HFFc6 (cell line): ENCODE measurements around the gene GALNT11. TPM values are rescaled to one million over a fixed set of nuclear protein-coding genes. Genes with fewer than 3 reads are reported as not detected.
A peak's percentile ranks its signal among the peaks of the same experiment; 100 is the strongest.

Source experiments
- DNase-seq: peaks from one replicate; pipeline ENCODE4 v3.0.0-alpha.2; 2018
- H3K27ac Mint-ChIP-seq: 2 replicates; pipeline ENCODE4 v1.8.0; 2020; ENCODE audit warnings: mild to moderate bottlenecking, mixed read lengths
- H3K27me3 Mint-ChIP-seq: 2 replicates; pipeline ENCODE4 v1.8.0; 2021; ENCODE audit warnings: mild to moderate bottlenecking, moderate library complexity, mixed read lengths; ENCODE audit not compliant: insufficient read depth
- H3K36me3 Mint-ChIP-seq: 2 replicates; pipeline ENCODE4 v1.8.0; 2021; ENCODE audit warnings: low read depth, mixed read lengths
- H3K4me1 Mint-ChIP-seq: 2 replicates; pipeline ENCODE4 v1.8.0; 2020; ENCODE audit warnings: low read depth, mixed read lengths
- H3K4me3 Mint-ChIP-seq: 2 replicates; pipeline ENCODE4 v1.8.0; 2020; ENCODE audit warnings: mild to moderate bottlenecking, moderate library complexity, mixed read lengths
- H3K9me3 Mint-ChIP-seq: 2 replicates; pipeline ENCODE4 v1.8.0; 2020; ENCODE audit warnings: mild to moderate bottlenecking, mixed read lengths
- total RNA-seq, 6 experiments: library from RNA; stranded (reverse); fragmentation: NEBNext Ultra II Directional; extraction: Animal tissue kit (Norgen Biotek cat#: 25700); gene quantifications; 2 replicates in 1 of 6; 3 replicates in 5 of 6; pipeline ENCODE4 v1.2.3, GENCODE V29; 2021
- TF ChIP-seq, protein P1 (sequence below): fragments of 200-600 bp; sonication (generic); IDR thresholded peaks from 2 replicates; pipeline ENCODE4 v1.5.0; 2021; ENCODE audit warnings: antibody characterized with exemption, mild to moderate bottlenecking

Gene GALNT11
- total RNA-seq, 6 experiments from 2014 or later: 21.8 to 27.7 (median 23.6) TPM

DNA sequence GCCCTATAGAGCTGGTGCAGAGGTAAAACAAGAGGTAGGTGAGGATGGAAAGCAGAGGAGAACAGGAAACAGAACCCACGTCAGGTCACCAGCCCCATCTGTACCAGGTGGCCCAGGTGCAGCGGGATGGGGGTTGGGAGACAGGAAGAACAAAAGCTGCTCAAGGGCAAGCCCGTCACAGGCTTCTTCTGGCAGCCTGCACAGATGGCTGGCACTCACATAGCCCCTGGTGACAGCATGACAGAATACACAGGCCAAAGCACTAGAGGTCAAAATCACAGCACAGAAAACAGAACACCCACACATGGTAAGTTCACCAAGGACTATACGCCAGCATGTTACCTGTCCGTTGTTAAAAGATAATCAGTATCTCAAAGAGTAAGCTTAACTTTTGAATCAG lies 126.8 kb downstream of the GALNT11 start:
- no peak for DNase-seq
- TF ChIP-seq, protein P1, sequence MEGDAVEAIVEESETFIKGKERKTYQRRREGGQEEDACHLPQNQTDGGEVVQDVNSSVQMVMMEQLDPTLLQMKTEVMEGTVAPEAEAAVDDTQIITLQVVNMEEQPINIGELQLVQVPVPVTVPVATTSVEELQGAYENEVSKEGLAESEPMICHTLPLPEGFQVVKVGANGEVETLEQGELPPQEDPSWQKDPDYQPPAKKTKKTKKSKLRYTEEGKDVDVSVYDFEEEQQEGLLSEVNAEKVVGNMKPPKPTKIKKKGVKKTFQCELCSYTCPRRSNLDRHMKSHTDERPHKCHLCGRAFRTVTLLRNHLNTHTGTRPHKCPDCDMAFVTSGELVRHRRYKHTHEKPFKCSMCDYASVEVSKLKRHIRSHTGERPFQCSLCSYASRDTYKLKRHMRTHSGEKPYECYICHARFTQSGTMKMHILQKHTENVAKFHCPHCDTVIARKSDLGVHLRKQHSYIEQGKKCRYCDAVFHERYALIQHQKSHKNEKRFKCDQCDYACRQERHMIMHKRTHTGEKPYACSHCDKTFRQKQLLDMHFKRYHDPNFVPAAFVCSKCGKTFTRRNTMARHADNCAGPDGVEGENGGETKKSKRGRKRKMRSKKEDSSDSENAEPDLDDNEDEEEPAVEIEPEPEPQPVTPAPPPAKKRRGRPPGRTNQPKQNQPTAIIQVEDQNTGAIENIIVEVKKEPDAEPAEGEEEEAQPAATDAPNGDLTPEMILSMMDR: no peak
- H3K4me3 Mint-ChIP-seq: no peak overlapping the region
- peaks cover 71% of the 10 kb centered on the region for H3K36me3 Mint-ChIP-seq
- no peaks in the 10 kb centered on the region for H3K4me1 Mint-ChIP-seq
- no peak overlapping the region for H3K27ac Mint-ChIP-seq
- peaks cover 2% of the 10 kb centered on the region; the same call in 1 of the 2 replicates for H3K27me3 Mint-ChIP-seq
- H3K9me3 Mint-ChIP-seq: no peaks in the 10 kb centered on the region

DNA sequence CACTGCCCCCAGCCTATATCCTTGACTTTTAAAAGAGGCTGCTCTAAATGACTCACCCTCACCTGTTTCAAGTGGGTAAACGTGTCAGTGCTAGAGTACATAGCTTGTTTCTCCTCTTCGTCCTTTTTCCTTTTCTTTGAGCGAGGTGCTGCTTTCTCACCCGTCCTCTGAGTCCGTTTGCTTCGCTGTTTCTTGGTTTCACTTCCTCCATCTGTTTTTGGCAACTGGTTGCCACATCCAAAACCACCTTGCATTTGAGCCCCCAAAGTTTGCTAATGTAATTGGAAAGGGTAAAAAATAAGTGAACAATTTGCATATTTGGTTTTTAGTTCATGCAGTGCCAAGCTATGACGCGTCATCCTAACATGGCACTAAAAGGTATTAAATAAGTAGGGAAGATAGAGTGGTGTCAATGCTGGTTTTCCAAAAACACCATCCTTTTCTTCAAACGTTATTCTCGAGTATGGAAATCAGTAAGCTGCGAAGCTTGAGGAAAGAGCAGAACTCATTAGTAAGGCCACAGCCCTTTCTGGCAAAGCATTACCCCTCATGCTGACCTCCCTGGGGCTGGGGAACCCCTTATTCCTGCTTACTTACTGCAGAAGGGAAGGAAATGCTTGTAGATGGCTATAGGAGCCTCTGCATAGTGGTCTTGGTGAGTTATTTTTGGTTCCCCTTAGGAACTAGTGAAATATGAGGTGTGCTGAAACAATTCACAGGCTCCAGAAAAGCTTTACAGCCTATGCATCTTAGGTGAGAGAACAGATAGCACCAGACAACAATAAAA lies 133.5 kb downstream of the GALNT11 start:
- no peaks in the 10 kb centered on the region for H3K9me3 Mint-ChIP-seq
- no peaks in the 10 kb centered on the region for H3K4me1 Mint-ChIP-seq
- no peak for DNase-seq
- H3K4me3 Mint-ChIP-seq: no peak overlapping the region
- peaks cover 65% of the 10 kb centered on the region for H3K36me3 Mint-ChIP-seq
- H3K27me3 Mint-ChIP-seq: no peaks in the 10 kb centered on the region; the same call in 1 of the 2 replicates
- H3K27ac Mint-ChIP-seq: no peak overlapping the region
- TF ChIP-seq, protein P1: no peak

DNA sequence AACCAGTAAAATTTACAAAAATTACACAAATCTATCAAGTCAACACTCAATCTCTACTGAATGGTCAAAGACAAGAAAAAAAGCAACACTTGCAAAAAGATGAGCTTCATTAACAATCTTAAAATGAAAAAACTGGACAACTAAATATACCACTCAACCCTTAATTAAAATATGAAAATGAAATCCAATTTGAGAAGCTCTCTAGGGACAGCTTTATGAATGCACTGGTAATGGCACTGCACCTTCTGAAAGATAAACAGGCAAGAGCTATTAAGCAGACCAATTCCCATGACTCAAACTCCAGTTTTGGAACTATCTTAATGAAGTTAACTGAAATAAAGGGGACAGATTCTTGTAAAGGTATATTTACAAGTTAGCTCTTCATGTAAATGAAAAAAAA lies 135.7 kb downstream of the GALNT11 start:
- no peak overlapping the region for H3K27ac Mint-ChIP-seq
- no peaks in the 10 kb centered on the region for H3K4me1 Mint-ChIP-seq
- no peak for DNase-seq
- H3K9me3 Mint-ChIP-seq: no peaks in the 10 kb centered on the region
- H3K36me3 Mint-ChIP-seq: peaks cover 50% of the 10 kb centered on the region
- TF ChIP-seq, protein P1: no peak
- H3K27me3 Mint-ChIP-seq: no peaks in the 10 kb centered on the region
- no peak overlapping the region for H3K4me3 Mint-ChIP-seq

DNA sequence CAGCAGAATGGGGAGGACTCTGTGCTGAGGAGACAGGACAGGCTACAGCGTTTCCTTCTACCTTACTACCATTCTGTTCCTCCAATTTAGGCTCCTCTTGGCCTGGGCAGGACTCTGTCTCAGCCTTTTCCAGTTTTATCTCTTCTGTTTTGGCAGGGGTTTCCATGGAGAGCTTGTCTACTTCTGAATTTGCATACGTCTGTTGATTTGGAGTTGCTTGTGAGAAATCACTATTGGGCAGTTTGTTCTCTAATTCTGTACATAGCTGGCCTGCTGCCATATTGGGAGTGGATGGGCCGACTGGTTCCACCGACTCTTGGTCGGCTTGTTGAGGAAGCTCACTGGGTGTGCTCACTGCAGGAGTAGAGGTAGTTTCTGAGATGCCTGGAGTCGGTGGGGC lies 136.8 kb downstream of the GALNT11 start:
- H3K36me3 Mint-ChIP-seq: peaks cover 49% of the 10 kb centered on the region
- no peaks in the 10 kb centered on the region for H3K9me3 Mint-ChIP-seq
- TF ChIP-seq, protein P1: no peak
- H3K27ac Mint-ChIP-seq: peak overlapping the region; percentile 21; the same call in 1 of the 2 replicates
- H3K27me3 Mint-ChIP-seq: no peaks in the 10 kb centered on the region
- no peak overlapping the region for H3K4me3 Mint-ChIP-seq
- no peak for DNase-seq
- no peaks in the 10 kb centered on the region for H3K4me1 Mint-ChIP-seq

Other genes with a start within 250 kb of the GALNT11 start
- 10 to 100 TPM; 15.1 to 19.2 (median 18.4) TPM for gene PRKAG2, start 148.6 kb upstream of the GALNT11 start, total RNA-seq
- not detected for gene GALNTL5, start 69.2 kb upstream of the GALNT11 start, total RNA-seq